8988T (cell line): ENCODE measurements around the gene ACKR2.
"Not testable (repeated sequence)": the region's sequence is repeated elsewhere in the genome, so short reads cannot be mapped to it uniquely, and the experiment has no call there.

Source experiments
- DNase-seq: peaks from one replicate; pipeline ENCODE4 v3.0.0; 2011

Gene ACKR2

GRCh38 chr3:42801784-42802183 is 7.5 kb upstream of the ACKR2 start:
- no peak for DNase-seq

GRCh38 chr3:42802876-42803413 is 6.3 kb upstream of the ACKR2 start:
- no peak for DNase-seq

DNA sequence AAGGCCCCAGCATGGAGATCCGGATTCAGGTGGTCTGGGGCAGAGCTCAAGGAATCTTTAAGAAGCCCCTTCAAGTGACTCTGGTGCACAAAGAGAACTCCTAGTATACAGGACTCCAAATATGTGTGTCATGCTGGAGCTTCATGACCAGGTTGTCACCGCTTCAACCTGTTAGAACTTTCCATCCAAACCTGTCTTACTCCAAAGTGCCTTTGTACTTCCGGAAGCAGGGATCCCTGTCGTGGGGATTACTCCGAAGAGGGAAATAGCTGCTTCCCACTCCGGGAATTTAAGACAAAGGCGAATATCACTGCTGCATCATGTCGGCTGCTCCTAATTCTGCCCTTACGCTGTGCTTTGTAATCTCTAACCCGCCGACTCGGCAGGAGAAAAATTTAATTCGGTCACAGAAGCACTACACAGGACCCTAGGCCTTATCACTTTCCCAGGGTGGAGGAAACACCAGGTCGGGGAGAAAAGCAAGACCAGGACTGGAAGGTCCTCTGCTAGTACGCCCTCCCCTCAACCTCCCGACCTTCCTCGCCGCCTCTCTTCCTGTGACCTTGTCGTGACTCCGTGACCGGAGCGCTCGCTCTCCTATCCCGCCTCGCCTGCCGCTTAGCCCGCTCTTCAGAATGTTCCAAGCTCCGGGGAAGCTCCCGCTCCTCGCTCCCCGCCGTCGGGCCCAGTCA is 5.7 kb upstream of the ACKR2 start:
- DNase-seq = peak; percentile 20

DNA sequence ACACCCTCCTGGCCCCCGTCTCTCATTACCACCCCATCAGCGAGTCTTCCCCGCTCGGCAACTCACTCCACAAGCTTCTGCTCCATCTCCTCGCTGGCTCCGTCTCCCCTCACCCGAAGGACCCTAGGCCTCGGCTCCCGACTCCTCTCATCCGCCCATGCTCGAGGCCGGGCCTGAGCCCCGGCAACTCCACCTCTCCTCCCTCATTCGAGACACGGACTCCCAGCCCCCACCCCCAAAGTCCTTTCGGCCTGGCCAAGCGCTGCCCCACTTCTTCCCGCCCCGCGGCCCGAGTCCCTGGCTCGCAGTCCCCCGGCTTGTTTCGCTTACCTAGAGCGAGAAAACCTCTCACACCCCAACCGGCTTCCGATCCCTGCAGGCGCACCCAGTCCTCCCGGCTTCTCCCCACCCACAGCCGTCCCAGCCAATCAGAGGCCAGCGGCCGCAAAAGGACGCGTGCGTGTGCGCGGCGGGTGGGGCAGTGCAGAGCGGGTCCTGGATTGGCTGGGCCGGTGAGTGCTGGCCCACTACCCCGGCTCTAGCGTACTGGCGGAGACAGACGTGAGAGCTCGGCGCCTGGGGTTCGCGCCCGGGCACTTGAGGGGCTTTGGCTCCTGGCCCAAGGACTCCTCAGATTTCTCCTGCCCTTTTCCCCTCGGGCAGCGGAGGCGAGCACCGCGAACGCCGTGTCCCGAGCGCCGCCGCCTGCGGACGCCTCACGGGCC is 5.0 kb upstream of the ACKR2 start, which contains the start of gene HIGD1A:
TSS of gene HIGD1A (minus strand) at position 385 of the 725 bp plus-strand sequence. CDS start 10,237 bp downstream, outside the sequence.
- peak; percentile 95 for DNase-seq

GRCh38 chr3:42804831-42805132 is 4.5 kb upstream of the ACKR2 start:
- DNase-seq = no peak

GRCh38 chr3:42805141-42805821 is 4.0 kb upstream of the ACKR2 start:
- no peak for DNase-seq

- DNase-seq = no peak
Measured at GRCh38 chr3:42807929-42808328, 1.3 kb upstream of the ACKR2 start.

- not testable (repeated sequence) for DNase-seq
Measured at GRCh38 chr3:42810706-42811105, 1.5 kb downstream of the ACKR2 start.

DNA sequence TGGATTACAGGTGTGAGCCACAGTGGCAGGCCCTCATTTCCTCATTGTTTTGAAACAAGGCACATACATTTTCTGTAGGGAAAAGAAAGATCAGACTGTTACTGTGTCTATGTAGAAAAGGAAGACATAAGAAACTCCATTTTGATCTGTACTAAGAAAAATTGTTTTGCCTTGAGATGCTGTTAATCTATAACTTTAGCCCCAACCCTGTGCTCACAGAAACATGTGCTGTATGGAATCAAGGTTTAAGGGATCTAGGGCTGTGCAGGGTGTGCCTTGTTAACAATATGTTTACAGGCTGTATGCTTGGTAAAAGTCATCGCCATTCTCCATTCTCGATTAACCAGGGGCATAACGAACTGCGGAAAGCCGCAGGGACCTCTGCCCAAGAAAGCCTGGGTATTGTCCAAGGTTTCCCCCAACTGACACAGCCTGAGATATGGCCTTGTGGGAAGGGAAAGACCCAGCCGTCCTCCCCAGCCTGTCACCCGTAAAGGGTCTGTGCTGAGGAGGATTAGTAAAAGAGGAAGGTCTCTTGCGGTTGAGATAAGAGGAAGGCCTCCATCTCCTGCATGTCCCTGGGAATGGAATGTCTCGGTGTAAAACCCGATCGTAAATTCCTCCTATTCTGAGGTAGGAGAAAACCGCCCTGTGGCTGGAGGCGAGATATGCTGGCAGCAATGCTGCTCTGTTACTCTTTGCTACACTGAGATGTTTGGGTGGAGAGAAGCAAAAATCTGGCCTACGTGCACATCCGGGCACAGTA is 2.1 kb downstream of the ACKR2 start:
- not testable (repeated sequence) for DNase-seq

DNA sequence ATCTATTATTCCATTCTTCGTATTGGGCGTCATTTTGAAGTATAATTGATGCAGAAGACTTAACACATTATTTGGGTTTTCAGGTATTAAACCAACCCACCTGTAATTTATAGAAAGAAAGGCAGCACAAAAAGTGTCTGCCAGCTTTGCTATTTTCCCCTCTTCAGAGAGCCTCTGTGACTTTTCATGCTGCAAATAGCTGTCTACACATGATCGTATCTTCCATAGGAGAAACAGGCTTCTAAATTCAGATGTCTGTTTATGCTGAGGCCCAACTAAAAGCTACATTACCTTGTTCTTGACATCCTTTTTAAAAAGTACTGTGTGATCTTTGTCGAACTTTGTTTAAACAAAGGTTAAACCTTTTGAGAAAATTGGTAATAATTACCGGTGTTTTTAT is 5.0 kb downstream of the ACKR2 start:
- DNase-seq = no peak

DNA sequence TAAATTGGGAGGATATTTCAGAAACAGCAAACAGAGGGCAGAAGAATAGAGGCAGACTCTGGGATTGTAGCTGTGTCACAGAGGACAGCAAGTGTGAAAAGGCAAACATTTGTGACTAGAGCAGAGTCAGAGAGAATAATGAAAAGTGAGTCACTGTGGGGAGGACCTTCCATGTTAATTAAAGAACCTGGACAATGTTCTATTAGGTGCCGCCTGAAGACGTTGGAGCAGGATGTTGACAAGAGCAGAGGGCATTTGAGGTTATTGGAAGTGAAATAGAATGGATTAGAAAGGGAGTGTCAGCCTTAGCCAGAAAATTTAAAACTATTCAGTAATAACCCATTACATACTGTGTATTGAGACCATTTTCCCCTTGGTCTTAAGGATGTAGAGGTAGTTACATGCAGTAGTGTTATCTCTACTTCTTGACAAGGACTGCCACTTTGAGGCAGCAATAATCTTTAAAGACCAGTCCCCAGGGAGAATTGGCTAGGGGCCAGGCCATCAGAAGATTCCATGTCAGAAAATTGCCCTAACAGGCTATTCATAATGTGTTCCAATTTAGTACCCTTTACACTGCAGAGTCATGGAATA is 5.8 kb downstream of the ACKR2 start:
- DNase-seq = no peak

DNA sequence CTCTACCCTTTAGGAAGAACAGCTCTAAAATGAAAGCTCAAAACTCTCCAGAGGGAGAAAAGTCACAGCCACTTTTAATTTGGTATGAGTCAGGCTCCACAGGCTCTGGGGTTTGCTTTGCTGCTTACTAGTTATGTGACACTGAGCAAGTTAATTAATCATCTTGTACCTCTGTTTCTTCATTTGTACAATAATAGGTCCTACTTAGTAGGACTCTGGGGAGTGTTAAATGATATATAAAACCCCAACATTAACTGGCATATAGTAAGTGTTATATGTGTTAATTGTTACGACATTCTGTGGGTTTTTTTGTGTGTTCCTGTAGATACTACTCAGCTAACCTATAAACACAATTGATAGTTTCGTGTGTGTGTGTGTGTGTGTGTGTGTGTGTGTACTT is 6.6 kb downstream of the ACKR2 start:
- DNase-seq = no peak

GRCh38 chr3:42819351-42819965 is 10.2 kb downstream of the ACKR2 start:
- no peak for DNase-seq

DNA sequence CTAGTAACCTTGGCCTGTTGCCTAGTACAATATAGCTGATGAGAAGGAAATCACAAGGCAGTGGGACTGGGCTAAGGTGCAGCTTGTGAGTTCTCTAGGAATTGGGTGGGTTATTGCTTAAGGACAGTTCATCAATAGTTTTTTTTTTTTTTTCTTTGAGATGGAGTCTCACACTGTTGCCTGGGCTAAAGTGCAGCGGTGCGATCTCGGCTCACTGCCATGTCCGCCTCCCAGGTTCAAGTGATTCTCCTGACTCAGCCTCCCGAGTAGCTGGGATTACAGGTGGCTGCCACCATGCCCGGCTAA is 11.5 kb downstream of the ACKR2 start:
- no peak for DNase-seq

- no peak for DNase-seq
Measured at GRCh38 chr3:42822828-42823227, 13.6 kb downstream of the ACKR2 start.

DNA sequence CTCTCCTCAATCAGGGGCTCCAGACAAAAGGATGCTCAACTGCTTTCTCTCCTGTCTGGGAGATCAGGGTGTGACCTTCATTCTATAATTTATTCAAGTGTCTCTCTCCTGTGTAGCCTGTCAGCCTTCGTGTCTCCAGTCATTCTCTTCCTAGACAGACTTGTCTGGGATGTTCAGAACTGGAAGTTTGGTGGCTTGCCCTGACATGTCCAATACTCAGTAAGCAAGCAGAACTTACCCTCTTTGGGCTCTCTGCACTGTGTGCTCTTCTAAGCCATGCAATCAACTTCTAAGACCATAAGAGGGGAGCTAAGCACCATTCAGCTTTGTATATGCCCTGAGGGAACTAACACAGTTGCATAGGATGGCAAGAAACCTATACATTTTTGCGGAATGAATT is 14.1 kb downstream of the ACKR2 start:
- no peak for DNase-seq

GRCh38 chr3:42826141-42826540 is 16.9 kb downstream of the ACKR2 start:
- DNase-seq = no peak

DNA sequence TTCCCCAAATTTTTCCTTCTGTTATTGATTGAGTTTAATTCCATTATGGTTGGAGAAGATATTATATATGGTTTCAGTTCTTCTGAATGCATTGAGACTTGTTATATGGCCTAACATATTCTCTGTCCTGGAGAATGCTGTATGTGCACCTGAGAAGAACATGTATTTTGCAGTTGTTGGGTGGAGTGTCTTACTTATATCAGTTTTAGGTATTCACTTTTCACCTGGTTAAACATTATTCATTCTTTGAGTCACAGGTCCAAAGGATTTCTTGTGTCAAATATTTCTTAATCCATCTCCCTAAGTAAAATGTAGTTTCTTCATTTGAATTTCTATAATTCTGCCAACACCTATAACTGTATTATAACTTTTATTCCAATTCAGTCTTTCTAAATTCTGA is 17.8 kb downstream of the ACKR2 start:
- no peak for DNase-seq

DNA sequence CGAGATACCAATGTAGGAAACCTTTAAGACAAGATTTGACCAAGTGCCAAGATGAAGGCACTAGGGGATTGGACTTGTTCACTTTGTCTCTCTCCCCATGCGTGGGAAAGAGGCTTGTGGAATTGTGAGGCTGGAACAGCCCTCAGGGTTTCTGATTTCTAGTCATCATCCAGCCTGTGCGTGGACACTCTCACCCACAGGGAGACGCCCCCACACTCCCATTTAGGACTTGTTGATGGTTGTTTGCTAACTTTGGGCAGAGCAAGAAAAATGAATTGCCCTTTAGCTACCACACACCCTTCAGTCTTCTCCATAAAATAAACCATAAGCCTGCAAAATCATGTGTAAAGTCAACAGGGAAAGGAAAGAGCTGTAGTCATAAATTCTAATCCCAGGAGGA is 18.4 kb downstream of the ACKR2 start:
- DNase-seq = no peak

DNA sequence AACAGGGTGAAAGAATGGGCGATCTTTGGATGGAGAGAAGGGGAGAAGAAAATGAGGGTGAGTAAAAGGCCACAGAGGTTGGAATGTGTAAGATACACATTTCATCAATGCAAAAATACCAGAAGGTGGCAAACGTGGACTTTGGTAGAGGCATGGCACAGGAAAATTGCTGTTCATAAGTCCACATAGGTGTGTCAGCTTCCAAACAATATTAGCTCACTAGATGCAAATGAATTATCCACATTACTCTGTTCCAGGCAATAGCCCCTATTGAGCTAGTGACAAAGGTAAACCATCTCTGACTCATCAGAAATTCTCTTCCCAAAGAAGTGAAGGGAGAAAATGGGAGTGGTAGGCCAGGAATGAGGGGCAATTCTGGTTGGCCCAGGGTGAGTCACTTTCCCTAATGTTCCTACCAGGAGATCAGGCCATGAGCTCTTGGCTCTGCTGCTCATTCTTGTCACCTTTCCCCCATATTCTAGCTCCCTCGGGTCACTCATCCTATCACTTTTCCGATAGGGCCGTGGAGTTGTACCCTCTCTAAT is 19.9 kb downstream of the ACKR2 start:
- no peak for DNase-seq

DNA sequence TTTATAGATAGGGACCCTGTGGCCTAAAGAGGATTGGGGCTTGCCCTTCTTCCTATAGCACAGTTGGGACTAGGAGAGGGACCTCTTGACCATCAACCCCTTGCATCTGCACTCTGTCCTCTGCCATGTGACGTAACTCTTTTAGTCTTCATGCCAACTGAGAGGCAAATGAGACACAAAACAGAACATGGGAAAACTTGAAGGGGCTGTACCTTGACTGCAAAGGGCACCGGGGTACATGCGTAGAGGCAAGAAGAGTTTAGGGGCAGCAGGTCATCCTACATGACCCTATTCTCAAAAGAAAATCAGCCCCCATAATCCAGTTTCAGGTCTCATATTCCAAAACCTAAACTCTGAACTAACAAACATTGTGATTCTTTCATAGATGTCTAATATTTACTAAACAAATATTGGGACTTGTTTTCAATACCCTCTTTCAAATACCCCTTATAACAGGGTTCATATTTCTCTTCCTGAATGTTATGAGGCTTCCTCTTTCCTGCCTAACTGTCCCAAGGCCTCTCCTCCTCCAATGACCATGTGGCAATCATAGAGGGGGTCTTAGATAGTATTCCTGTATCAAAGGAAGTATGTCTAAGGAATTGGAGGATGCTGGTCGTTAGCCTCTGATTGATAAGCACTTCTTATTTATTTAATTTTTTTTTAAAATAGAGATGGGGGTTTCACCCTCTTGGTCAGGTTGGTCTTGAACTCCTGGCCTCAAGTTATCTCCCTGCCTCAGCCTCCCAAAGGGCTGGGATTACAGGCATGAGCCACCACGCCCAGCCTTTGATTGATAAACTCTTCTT is 20.6 kb downstream of the ACKR2 start:
- DNase-seq = no peak
